GM19238 (cell line): ENCODE data around the gene CACNA1F.

ENCODE experiments used
- DNase-seq: peaks from one replicate; pipeline ENCODE4 v3.0.0; 2011; ENCODE audit warnings: low spot score; ENCODE audit not compliant: insufficient read length

The CACNA1F gene

GRCh38 chrX:49230500-49231232, 2.5 kb downstream of the CACNA1F start:
- peak; percentile 67 for DNase-seq

GRCh38 chrX:49228185-49228584, 5.0 kb downstream of the CACNA1F start:
- DNase-seq, result no peak

DNA sequence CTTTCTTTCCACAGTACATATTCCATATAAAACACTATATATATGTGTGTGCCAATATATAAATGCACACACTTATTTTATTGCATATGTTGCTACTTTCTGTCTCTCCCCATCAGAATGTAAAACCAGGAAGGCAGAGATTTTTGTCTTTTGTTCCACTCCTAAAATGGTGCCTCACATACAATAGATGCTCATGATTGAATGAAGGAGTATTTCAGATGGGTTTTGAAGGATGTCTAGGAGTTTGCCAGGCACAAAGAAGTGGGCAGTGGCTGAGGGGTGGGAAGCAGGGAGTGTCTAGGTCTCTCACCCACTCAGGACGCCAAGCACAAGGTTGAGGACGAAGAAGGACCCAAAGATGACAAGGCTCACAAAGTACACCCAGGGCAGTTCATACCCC, 5.4 kb downstream of the CACNA1F start:
- no peak for DNase-seq

DNA sequence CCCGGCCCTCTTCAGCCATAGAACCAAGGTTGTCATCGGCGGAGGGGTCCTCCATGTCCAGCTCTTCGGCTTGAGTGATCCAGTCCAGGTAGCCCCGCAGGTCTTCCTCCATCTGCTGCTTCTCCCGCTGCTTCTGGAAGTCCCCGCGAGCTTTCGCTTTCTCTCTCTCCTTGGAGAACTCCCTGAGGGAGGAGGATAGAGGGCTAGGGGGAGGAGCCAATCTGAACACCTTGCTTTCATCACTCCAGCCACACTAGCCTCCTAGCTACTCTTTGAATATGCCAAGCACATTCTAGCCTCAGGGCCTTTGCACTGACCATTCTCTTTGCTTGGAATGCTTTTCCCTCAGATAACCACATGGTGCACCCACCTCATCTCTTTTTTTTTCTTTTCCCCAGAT, 6.2 kb downstream of the CACNA1F start:
- no peak for DNase-seq

DNA sequence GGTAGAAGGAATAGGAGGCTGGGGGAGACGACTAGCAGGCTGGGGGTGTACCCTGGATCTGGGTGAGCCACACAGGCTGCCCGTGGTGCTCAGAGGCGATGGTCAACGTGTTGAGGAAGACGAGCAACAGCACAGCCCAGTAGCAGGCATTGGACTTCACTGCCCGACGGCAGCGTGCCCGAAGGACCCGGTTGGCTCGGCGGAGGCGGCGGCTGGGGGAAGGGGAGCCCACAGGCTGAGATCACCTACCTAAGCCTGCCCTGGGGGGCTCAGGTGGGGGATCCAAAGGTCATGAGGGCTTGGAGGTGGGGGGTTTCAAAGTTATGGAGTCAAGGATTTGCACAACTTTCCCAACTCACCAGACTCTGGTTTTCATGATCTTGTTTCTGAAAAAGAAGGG, 7.3 kb downstream of the CACNA1F start:
- no peak for DNase-seq

DNA sequence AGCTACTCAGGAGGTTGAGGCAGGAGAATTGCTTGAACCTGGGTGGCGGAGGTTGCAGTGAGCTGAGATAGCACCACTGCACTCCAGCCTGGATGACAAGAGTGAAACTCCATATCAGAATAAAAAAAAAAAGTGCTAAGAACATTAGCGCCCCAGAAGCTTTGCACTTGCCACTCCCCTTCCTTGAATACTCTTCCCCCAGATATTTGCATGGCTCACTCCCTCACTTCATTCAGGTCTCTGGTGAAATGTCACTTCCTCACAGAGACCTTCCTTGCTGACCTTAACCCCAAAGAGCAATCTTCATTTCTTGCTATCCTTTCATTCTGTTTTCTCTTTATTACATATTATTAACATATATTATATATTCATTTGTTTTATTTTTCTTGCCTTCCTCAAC, 11.3 kb downstream of the CACNA1F start:
- no peak for DNase-seq

GRCh38 chrX:49220100-49220499, 13.0 kb downstream of the CACNA1F start:
- no peak for DNase-seq

DNA sequence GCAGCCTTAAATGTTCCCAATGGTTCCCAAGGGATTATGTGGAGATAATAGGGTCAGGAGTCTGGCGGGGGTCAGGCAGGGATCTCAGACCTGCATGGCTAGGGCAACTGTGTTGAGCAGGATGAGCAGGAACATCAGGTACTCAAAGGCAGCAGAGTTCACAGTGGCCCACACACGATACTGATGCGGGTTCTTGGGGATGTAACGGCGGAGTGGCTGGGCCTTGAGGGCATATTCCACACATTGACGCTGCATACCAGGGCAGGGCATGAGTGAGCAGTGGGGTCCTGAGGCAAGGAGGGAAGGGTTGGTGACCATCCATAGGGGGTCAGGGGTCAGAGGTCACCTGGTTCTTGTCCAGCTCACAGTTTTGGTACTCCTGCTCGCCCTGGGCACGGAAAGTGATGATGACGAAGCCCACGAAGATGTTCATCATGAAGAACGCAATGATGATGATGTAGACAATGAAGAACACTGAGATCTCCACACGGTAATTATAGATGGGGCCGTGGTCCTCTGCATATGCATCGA, 18.1 kb downstream of the CACNA1F start:
- no peak for DNase-seq

- no peak for DNase-seq
Observed at GRCh38 chrX:49214416-49214815, 18.7 kb downstream of the CACNA1F start.

- DNase-seq, result no peak
Observed at GRCh38 chrX:49212861-49213260, 20.3 kb downstream of the CACNA1F start.

- DNase-seq, result no peak
Observed at GRCh38 chrX:49212209-49212608, 20.9 kb downstream of the CACNA1F start.

DNA sequence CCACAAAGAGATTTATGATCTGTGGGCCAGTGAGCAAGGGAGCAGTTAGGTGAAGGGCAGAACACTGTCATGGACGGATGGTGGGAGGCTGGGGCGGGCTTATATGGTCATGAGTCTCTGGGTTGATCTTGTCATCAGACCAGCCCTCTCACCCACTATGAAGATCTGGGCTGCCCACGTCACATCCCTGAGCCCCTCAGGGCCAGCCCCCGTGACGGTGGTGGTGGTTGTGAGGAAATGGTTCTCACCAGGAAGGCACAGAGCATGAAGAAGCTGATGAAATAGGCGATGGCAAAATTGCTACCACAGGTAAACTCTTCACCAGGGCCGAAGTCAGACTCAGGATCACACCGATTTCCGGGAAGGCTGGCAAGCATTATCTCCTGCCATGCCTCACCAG, 22.1 kb downstream of the CACNA1F start:
- DNase-seq, result no peak

- DNase-seq, result no peak
Observed at GRCh38 chrX:49210406-49210805, 22.7 kb downstream of the CACNA1F start.

DNA sequence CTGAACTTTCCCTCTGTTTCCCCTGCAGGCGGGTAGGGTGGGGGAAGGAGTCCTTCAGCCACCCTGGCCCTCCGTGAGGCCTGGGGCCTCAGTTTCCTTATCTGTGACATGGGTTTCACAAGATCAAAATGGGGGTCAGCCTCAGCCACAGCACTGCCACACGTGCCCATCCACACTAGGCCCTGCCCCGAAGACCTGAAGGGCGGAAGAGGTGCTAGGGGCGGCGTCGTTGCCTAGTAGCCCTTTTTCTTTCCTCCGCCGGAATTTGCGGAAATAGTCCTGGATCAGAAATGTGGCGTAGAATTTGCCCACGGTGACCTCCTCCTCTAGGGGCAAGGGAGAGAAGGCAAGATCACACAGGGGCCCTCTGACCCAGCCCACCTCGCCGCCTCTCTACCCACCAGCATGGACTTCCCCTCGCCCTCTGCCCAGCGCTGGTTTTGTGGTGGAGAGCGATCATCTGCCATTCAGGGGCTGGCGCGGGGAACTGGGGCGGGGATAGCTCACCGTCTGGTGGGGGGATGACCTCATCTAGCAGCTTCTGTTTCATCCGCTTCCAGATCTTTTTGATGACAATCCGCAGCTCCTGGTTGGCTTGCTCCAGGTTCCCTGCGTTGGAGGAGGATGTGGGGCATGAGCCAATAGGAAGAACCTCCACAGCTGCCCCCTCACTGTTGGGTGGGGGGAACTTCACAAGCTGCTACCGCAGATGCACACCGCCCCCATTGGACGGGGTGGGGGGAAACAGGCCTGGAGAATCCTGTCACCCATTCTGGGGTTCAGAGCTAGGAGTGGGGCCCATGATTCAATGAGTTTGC, 23.5 kb downstream of the CACNA1F start:
- DNase-seq, result no peak

GRCh38 chrX:49208399-49208798, 24.7 kb downstream of the CACNA1F start:
- DNase-seq, result no peak

- no peak for DNase-seq
Observed at GRCh38 chrX:49206543-49206942, 26.6 kb downstream of the CACNA1F start.

DNA sequence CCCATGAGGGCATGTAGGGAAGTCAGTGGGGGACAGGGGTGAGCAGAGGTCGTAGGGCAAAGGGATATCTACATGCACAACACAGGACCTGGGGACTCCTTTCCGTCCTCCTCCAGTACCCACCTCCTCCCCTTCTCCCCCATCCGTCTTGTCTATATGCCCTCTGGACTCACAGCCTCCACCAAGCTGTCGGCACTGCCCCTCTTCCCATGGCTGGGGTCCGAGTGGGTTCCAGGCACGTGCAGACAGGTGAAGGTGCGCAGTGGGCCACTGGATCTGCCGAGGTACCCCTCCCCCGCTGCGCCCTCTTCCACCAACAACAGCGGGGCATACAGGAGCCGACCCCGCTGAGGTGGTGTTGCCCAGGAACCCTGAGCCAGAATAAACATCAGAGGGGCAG, 27.7 kb downstream of the CACNA1F start:
- DNase-seq, result no peak

DNA sequence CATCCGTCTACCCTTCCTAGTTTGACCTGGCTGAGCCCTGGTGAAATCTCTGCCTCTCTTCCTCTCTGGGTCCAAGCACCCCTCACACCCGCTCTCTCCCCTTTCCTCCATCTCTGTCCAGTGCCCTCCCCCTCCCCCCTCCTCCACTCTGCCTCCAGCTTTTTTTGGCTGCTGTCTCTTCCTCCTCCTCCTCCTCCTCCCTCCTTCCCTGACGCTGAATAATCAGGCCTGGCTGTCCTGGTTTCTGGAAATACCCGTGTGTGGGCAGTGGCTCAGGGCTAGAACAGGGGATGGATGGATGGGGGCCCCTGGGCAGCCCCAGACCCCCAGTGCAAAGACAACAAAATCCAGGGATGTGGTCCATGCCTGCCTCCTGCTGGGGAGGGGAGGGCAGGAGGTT, 28.4 kb downstream of the CACNA1F start:
- DNase-seq, result no peak

DNA sequence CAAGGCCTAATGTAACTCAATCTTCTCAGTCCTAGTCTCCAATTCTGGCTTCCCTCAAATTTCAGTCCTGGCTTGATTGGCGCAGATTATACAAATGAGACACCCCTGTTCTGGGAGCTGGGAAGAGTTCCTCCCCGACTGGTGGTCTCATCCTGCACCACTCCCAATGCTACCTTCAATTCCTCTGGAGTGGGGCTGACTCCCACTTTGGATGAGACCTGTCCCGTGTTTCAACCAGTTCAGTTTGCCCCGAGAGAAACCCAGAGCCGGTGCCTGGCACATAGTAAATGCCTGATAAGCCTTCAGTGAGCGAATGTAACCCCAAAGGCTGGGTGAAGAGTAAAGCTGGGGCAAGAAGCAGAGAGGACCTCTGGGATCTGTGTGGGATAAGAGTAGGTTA, 29.1 kb downstream of the CACNA1F start:
- no peak for DNase-seq

GRCh38 chrX:49203536-49203935, 29.6 kb downstream of the CACNA1F start:
- no peak for DNase-seq

DNA sequence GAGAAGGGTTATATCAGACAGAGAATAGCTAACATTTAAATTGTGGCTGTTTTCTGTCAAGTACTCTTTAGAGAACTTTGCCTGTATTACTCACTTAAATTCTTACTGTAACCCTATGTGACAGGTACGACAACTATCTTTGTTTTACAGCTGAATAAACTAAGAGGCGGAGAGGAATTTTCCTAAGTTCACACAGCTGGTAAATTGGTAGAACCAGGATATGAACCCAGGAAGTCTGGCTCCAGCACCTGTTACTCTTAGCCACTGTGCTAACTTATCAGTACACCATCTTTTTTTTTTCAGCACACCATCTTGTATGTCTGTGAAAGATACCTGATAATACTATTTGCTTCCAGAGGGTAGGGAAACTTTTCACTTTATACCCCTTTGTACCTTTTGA, 31.1 kb downstream of the CACNA1F start:
- no peak for DNase-seq

GRCh38 chrX:49199906-49200771, 33.0 kb downstream of the CACNA1F start, which contains the start of gene SYP:
Gene SYP (minus strand): TSS chrX:49200193. CDS start chrX:49200186, 7 bp downstream.
- peak; percentile 82 for DNase-seq
